22Rv1 (cell line): ENCODE results near the gene EGFLAM.

Experiments
- H3K27ac ChIP-seq: fragments of 450-650 bp; 2 replicates; pipeline ENCODE4 v1.5.1; 2017
- CTCF ChIP-seq: fragments of 450-650 bp; IDR thresholded peaks from 2 replicates; pipeline ENCODE4 v1.5.1; 2017; ENCODE audit warnings: mild to moderate bottlenecking
- ZFX ChIP-seq: fragments of 450-650 bp; IDR thresholded peaks from 2 replicates; pipeline ENCODE4 v1.6.1; 2017; ENCODE audit warnings: antibody characterized with exemption, borderline replicate concordance

Gene EGFLAM

DNA sequence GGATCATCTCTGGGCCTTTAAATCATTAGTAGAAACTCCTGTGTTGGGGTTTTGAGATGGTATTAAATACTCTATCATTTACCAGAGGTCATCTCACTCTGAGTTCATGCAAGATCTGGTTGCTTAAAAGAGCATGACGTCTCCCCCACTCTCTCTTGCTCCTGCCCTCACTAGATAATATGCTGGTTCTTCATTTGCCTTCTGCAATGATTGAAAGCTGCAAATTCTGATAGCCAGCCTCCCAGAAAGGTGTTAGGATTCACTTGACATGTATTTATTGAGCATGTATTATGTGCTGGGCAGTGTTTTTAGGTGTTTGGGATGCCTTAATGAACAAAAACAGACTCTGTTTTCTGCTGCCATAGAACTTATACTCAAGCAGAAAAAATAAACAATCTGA, 41.2 kb downstream of the EGFLAM start:
- TF ChIP-seq CTCF: no peak
- no peak for TF ChIP-seq ZFX
- H3K27ac ChIP-seq: no peak overlapping the region

DNA sequence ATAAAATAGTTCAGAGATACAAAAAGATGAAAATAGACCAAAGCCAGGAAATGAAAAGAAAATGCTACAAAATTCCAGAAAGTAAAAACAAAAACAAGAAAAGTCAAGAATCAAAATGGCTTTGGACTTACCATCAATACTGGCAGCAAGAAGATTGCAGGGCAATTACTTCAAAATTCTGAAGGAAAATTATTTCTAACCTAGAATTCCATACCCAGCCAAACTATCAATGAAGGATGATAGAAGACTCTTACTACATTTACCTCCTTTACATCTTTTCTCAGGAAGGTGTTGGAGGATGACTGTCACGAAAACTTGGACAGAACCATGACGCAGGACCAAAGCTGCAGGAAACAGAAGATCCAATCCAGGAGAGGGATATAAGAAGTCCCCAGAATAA, 46.8 kb downstream of the EGFLAM start:
- no peak for TF ChIP-seq CTCF
- no peak for TF ChIP-seq ZFX
- H3K27ac ChIP-seq: no peak overlapping the region

- TF ChIP-seq CTCF (no peak), ZFX (no peak)
- H3K27ac ChIP-seq: no peak overlapping the region
Observed at GRCh38 chr5:38307845-38308244, 49.5 kb downstream of the EGFLAM start.

DNA sequence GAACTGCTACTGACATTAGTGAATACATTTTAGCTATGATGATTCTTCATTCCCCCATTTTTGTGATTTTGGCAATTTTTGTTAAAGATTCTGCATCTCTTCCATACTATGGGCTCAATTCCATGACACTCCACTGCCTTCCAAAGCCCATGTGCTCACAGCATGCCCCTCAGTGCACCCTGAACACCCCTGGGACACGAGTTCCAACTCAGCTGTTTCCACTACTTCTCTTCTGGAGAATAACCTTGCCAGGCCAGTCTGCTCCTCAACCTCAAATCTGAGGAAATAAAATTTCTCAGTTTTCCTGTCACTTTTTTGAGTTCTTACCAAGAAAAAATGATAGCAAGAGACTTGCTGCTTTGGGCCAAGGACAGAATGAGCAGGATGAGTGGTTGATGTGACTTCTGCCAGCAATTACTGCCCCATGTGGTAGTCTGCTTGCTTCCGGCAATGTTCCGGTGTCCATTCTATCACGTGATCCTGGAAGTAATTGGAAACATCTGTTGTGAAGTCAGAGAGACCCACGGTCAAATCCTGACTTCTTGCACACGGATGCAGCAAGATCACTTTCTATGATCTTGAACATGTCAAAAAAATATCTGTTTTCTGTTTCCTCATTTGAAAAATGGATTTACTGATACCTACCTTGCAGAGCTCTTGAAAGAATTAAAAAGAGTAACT, 58.3 kb downstream of the EGFLAM start:
- H3K27ac ChIP-seq: no peak overlapping the region
- TF ChIP-seq CTCF: no peak
- TF ChIP-seq ZFX: no peak

- no peak for TF ChIP-seq CTCF
- TF ChIP-seq ZFX: no peak
- H3K27ac ChIP-seq: no peak overlapping the region
Observed at GRCh38 chr5:38317868-38318267, 59.5 kb downstream of the EGFLAM start.

GRCh38 chr5:38319491-38319890, 61.1 kb downstream of the EGFLAM start:
- TF ChIP-seq CTCF (no peak), ZFX (no peak)
- H3K27ac ChIP-seq: no peak overlapping the region

DNA sequence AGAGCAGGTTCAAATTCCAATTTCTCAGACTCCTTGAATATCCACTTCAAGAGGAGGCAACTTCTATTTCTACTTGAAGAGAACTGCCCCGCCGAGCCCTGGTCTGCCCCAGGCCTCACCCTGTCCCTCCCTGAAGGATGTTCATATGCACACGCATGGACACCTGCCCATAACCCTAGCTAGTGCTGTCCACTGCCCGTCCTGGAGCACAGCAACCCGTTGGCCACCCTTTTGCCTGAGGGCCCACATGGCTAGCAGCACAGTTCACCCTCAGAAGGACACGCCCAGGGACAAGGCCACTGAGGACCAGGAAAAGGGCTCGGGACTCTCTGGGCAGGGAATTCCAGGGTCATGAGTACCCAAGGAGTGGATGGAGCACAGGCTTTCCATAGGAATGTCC, 63.6 kb downstream of the EGFLAM start:
- TF ChIP-seq CTCF (no peak), ZFX (no peak)
- no peak overlapping the region for H3K27ac ChIP-seq
